Left renal cortex interstitium (tissue), 4 donors: ENCODE measurements around the gene OR2T1. TPM values are rescaled to one million over a fixed set of nuclear protein-coding genes. Genes with fewer than 3 reads are reported as not detected.
"Not testable (repeated sequence)": the region's sequence is repeated elsewhere in the genome, so short reads cannot be mapped to it uniquely, and the experiment has no call there.

Experiments used
- DNase-seq, 4 donors: peaks; one replicate each; pipeline ENCODE4 v3.0.0-alpha.2; 2013; ENCODE audit warnings: low read depth in 4 of 4, low spot score in 2 of 4, missing footprints in 1 of 4
- polyA plus RNA-seq, 4 donors: library from polyadenylated mRNA; unstranded; fragments of 120-200 nt; gene quantifications; one replicate each; pipeline ENCODE4 v1.2.1, GENCODE V29; 2013; ENCODE audit not compliant: insufficient read length in 4 of 4

OR2T1 gene, protein sequence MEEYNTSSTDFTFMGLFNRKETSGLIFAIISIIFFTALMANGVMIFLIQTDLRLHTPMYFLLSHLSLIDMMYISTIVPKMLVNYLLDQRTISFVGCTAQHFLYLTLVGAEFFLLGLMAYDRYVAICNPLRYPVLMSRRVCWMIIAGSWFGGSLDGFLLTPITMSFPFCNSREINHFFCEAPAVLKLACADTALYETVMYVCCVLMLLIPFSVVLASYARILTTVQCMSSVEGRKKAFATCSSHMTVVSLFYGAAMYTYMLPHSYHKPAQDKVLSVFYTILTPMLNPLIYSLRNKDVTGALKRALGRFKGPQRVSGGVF
- polyA plus RNA-seq = not detected

DNA sequence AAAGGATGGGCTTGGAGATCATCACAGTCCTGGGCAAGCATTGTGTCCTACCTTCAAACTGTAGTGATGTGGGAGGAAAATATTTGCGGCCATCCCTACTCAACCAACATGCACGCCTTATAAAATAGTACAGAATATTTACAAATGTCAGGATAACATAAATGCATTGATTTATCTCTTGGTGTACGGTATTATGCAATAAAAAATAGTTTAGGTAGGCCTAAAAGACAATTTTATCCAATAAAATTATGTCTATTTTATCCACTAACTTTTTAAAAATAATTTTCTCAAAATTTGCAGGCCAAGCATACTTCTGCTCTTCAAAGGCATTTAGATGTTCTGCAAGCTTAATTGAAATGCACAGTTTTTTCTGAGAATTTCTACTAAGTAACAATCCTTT lies at the start of gene OR2T1:
Gene OR2T1 (plus strand): TSS at position 301 of the 400 bp plus-strand sequence. CDS start 3,100 bp downstream, outside the sequence.
- DNase-seq = no peak

DNA sequence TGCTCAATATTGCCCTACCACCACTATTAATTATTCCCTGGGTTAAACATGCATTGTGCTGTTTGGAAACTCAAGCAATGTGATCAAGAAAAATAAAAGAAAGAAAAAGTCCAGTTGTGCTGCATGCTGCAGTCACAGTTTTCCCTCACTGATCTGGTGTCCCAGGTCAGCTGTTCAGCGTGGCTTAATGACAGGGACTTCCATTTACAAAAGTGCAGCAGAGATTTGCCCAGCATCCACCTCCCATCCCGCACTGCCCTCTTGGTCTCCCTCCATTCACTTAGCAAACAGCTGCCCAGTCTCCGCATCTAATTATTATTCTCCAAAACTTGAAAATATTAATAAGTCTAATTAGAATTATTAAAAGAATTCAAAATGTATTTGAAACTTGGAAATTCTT lies 43.4 kb upstream of the OR2T1 start:
- DNase-seq = no peak

DNA sequence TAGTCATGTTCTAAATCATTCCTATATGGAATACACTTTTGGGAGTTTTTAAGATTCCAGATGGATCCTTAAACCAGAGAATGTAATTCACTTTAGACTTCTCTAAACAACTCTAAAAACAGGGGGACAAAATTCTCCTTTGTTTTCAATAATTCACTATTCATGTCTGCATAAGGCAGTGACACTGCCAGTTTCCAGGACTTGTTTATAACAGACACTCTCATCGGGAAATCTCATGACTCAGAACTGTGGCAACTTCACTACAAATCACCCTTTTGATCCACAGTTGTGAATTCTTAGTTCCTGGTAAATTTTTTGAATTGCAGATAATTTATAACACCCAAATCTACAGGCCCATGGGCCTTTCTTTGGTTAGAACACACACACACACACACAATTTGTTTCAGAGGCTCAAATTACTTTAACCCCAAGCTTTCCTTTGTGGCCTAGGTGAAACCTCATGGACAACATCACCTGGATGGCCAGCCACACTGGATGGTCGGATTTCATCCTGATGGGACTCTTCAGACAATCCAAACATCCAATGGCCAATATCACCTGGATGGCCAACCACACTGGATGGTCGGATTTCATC lies 41.6 kb upstream of the OR2T1 start, which contains the start of gene OR2T4:
Gene OR2T4 (plus strand): TSS at position 545 of the 595 bp plus-strand sequence. CDS start 0 bp downstream, at position 545.
- no peak for DNase-seq

DNA sequence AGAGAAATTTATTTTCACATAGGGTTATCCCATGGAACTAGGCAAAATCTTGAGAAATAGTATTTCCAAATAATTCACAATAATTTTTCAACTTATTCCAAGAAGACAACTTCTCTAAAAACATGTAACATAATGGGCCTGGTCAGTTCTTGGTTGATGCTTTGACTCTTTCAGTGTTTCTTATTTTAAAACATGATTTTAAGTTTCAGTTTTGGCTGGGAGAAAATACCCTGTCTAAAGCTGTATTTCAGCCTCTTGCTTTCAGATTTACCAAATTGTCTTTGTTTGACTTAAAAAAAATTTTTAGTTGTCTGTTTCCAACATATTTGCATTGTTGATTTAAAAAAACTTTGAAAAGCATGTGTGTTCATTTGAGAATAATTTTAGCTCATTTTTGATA lies 36.2 kb upstream of the OR2T1 start:
- no peak for DNase-seq

DNA sequence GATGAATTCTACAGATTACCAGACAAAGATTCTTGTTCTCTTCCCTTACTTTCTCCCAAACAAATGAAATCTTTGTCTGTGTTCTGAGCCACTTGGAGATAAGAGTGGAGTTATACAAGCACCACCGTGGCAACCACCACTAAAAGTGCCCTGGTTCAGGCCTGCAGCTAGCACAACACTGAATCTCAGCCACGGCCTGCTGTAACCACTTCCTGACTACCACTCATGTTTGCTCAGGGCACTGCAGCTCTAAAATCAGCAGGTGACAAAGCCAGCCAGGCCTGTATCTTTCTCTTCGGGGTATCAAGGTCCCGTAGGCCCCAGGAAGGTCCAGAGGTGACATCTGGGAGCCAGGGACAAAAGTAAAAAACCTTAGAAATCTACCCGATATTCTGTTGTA lies 30.5 kb upstream of the OR2T1 start:
- DNase-seq = no peak

DNA sequence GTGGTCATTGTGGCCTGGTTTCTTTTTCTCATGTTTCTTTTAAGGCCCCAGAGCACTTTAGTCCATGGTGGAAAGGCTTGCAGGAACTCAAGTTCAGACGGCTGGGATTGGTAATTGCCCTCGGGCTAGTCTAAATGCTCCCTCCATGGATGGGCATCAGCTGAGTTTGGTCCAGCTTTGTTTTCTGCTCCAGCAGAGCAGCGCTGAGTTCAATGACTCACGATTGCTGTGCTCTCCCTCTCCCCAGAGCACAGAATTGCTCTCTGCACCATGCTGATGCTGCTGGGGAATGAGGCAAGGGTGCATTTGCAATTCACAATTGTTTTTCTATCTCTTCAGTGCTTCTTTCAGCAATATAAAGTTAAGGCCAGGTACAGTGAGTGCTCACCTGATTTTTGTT lies 29.1 kb upstream of the OR2T1 start:
- DNase-seq = no peak

DNA sequence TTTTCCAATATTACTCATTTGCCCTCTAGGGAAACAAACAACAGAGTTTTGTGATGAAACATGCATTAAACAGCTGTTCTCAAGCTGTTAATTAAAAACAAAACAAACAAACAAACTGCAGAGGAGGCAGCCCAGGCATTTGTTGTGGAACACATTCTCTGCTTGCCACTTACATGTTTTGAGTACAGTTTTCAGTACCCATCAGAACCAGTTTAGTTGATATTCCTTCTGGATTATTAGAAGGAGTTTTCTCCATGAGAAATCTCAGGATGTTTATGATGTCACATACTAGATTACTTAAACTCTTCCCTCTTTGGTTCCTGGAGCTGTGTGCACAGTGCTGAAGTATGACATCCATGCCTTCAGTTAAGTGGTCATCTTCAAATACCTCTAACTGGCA lies 27.4 kb upstream of the OR2T1 start, which contains the start of gene OR2T6:
Gene OR2T6 (plus strand): TSS at position 301 of the 400 bp plus-strand sequence. CDS start 11,863 bp downstream, outside the sequence.
- no peak for DNase-seq

DNA sequence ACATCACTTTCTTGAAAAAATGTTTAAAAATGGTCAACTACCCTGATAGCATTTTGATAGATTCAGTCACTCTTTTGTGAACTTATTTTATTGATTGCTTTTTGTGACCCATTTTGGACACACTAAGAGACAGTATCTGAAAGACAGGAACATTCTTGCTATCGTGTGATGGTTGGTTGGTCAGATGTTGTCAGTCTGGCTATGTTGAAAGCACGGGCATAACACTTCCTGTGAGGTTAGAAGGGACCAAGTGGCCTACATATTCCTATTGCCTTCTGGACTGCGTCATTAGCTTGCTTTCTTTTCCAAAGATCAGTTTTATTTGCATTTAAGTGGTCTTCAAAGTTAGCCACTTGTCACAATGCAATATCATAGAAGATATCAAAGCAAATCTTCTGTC lies 25.9 kb upstream of the OR2T1 start:
- DNase-seq = no peak

DNA sequence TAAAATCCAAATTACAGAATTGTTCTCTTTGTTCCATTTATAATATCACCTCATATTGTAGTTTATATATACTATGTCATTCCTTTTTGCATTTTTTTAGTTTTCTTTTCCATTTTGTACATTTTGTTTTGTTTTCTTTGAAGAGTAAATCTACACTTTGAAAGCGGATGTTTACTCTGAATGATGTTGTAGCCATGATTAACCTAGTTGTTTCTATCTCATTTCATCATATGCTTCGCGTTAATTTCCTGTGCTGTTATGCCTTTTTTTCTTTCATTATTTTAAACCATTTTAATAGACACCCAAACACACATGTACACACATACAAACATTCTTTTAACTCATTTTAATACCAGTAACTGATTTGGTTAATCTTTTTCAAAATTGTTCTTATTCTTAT lies 22.0 kb upstream of the OR2T1 start:
- DNase-seq = no peak

DNA sequence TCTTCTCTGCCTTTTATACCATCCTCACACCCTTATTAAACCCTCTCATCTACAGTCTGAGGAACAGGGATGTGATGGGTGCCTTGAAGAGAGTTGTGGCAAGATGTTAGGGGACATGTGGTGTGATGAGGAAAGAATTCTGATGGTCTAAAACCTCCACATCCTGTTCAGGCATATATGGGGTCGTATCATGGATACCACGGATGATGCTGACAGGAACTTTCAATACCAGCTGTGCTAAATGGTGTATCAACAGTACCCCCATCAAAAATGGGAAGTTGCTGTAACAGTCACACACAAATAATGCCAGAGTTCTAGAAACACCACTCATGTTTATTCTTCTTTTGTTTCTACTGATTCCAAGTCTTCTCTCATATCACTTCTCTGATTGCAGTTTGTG lies 14.4 kb upstream of the OR2T1 start:
- no peak for DNase-seq

DNA sequence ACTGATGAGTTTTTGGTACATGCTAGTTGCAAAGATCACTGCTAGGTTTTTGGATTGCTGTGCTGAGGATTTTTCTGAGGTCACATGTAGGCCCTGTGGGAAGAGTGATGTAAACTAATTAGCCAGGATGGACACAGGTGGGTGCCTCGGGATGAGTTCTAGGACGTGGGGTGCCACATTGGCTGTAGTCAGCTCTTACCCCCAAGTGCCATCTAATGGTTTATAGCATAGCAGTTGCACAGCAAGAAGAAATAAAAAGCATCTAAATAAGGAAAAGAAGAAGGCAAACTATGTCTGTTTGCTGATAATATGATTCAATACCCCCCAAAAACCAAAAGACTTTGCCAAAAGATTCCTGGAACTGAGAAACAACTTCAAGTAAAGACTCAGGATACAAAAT lies 9.8 kb upstream of the OR2T1 start:
- DNase-seq = no peak

DNA sequence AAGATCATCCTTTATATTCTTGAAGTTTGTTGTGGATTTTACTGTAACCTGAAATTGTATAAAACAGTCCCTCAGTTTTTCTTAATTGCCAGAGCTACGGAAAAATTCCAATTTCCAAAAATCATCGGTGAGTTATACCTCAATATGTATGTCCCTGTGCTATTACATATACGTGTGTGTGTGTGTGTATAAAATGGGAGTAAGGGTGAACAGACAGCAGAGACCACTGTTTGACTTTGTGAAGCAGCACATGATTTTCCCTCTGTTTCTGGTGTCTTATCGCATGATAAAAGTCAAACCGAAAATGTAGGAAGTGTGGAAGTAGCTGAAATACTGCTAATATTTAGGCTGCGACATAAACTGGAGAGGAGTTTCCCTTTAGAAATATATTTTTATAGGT lies 1.2 kb downstream of the OR2T1 start:
- DNase-seq = peak in 1 of 4 donors; percentile 7

DNA sequence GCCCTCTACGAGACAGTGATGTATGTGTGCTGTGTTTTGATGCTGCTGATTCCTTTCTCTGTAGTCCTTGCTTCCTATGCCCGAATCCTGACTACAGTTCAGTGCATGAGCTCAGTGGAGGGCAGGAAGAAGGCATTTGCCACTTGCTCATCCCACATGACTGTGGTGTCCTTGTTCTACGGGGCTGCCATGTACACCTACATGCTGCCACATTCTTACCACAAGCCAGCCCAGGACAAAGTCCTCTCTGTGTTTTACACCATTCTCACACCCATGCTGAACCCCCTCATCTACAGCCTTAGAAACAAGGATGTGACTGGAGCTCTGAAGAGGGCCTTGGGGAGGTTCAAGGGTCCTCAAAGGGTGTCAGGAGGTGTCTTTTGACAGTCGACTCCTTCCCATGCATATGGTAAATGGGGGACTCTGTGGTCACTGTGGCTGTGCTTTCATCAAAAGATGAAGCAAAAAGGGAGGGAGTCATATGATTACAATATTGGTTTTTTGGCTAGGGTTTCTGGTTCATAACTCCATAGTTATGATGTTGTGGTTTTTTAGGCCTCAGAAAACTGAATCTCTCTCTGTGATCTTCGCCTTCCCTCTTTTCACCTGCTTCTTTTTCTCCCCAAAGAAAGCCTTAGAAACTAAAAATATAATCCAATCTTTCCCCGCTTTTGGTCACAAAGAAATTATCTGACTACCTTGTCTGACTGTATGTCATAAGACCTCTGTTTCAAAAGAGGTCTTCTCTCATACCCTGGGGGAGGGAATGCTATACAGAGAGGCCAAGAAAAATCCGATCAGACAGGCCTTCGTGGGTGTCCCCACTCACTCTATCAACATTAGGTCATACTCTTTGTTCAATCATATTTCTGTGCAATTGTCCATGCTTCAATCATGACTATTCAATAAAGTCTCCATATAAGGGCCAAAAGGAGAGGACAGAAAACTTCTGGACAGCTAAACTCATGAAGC lies 4.2 kb downstream of the OR2T1 start:
- no peak for DNase-seq

DNA sequence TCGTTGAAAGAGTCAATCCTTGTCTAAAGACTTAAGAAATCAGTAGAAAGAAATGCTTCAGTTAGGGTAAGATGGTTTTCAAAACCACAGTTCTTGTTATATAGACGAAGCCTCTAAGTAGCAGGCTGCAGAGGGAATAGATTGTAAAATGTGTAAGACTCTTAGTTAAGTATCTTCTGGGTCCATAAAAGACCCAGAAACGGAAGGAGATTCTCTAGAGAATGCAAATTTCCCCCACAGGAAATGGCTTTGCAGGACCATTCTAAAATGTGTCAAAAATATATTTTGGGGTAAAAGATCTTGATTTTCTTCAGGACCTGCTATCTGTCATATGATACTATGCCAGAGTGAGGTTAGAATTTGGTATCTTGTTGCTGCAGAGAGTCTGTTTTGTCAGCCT lies 13.4 kb downstream of the OR2T1 start:
- no peak for DNase-seq

DNA sequence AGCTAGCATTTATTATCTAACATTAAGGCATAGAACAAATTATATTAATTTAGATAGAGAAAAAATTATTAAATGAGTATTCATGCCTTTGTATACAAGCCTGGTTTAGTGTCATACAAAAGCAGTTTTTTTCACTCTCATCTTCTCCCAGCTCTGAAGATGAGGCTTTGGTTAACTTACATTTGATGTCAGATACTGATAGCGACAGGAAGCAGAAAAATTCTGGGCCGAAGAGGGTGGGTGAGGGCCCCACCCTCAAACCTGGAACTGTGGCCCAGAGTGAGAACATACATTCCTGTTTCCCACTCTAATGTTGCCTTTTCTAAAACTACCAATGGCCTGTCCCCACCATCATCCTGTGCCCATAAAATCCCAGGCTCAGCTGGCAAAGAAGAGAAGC lies 15.0 kb downstream of the OR2T1 start:
- DNase-seq = no peak

DNA sequence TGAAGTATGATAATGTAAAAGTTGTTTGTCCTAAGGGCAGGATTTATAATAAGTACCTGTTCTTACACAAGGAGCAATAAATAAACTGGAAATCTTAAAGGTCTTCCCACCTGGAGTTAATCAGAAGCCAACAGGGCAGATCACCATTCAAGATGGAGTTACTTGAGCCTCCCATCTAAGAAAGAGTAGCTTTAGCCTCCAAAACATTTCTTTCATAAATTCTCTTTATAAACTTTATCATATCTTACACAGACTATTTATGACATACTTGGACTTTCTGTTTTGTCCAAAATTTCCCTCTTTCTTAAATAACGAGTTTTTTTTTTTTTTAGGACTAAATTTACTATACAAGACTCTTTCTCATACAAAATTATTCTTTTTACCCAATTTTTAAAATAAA lies 18.5 kb downstream of the OR2T1 start:
- no peak for DNase-seq

DNA sequence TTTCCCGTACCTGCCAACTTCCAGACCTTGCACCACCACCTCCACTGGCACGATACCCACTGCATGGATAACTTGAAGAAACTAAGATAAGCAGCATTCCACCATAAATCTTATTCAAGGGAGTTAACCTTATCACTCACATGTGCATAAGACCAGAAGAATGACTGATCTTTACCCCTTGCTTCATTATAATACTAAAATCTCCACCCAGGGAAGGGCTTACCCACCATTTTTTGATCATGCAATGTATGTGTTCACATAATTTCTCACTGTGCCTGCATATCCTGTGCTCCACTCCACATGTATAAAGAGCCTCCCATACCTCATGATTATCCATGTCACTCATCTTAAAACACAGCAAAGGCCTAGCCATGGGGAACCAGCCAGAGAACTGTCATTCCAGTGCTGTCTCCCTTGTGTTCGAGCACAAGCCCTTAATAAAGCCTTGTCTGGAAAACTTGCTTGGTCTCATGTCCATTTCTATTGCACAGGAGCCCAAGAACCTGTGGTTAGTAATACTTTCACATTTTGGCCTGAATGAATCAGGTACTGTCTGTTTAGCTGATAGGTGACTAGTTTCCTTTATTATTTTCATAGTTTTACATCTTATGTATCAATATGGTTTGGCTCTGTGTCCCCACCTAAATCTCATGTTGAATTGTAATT lies 24.8 kb downstream of the OR2T1 start:
- DNase-seq = not testable (repeated sequence)

DNA sequence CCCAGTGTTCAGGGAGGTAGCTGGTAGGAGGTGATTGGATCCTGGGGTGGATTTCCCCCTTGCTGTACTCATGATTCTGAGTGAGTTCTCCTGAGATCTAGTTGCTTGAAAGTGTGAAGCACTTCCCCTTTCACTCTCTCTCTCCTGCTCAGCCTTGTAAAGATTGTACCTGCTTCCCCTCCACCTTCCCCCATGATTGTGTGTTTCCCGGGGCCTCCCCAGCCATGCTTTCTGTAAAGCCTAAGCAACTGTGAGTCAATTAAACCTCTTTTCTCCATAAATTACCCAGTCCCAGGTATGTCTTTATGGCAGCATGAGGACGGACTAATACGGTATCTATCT lies 25.3 kb downstream of the OR2T1 start:
- not testable (repeated sequence) for DNase-seq

DNA sequence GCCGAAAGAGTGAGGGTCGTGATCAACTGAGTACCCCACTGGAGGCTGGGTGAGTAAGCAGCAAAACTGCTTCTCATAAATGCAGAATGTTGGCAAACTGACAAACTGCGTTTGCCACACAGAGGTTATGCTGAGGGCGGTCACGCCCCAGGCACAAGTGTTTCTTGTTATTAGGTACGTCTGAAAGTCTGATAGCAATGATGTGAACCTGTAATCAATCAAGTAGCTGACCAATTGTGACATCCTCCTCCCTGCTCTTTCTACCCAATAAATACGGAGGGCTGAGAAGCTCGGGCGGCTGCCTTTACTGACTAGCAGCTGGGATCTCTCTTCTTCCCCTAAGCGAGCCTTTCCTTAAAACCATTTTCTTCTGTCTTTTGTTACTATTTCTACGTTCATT lies 28.8 kb downstream of the OR2T1 start:
- not testable (repeated sequence) for DNase-seq

DNA sequence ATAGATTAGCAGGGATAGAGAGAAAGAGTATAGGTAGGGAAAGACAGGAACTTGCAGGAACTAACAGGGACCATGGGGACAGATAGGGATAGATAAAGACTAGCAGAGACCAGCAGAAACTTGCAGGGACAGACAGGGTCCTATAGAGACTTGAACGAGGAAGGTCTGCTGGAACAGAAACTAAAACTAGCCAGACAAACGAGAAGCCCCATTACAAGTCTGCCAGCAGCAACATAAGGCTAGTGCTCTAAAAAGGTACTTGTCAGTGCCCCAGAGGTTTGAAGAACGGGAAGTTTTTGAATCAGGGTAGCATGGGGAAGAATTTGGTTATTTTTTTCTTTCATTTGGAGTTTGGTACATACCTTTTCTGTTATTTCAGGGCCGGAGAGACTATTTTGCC lies 29.4 kb downstream of the OR2T1 start:
- DNase-seq = not testable (repeated sequence)
